B cell (primary cell): ENCODE data around the gene KLHL18.

Experiments used
- EZH2 ChIP-seq: IDR thresholded peaks from 2 replicates; pipeline ENCODE4 v1.6.1; 2012; ENCODE audit warnings: borderline replicate concordance, low read depth, mild to moderate bottlenecking, moderate library complexity, low read length; ENCODE audit not compliant: insufficient read depth, poor library complexity, severe bottlenecking
- TF ChIP-seq, protein P1 (sequence below): fragments of 200-600 bp; IDR thresholded peaks from one replicate; pipeline ENCODE4 v1.8.0; 2022; ENCODE audit warnings: antibody characterized with exemption, mild to moderate bottlenecking

DNA sequence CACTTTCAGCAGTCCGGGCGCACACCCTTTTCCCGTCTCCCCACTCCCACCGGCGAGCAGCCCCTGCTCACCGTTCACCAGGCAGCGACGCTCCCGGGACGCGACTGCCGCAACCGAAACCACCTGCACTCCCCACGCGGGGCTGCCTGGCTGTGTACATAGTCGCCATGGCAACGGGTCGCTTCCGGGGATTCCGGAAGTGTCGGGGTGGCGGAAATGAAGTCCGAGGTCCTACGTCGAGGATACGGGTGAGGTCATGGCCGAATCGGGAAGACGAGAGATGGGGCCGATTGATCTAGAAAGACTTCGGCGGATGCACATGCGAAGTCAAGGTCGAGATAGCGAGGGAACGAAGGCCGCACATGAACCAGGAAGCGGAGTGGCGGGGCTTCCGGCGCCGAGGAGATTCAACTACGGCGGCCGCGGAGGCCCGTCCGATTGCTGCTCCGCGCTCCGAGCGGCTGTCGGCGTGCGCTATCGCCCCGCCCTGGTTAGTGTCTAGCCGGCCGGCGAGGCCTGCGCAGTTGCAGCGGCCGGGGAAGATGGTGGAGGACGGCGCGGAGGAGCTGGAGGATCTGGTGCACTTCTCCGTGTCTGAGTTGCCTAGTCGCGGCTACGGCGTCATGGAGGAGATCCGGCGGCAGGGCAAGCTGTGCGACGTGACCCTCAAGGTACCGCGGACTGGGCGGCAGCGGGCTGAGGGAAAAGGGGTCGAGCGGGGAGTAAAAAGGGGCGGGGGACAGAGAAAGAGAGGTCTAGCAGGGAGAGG is at the start of gene KLHL18, which contains the start of gene KIF9:
- TF ChIP-seq, protein P1, sequence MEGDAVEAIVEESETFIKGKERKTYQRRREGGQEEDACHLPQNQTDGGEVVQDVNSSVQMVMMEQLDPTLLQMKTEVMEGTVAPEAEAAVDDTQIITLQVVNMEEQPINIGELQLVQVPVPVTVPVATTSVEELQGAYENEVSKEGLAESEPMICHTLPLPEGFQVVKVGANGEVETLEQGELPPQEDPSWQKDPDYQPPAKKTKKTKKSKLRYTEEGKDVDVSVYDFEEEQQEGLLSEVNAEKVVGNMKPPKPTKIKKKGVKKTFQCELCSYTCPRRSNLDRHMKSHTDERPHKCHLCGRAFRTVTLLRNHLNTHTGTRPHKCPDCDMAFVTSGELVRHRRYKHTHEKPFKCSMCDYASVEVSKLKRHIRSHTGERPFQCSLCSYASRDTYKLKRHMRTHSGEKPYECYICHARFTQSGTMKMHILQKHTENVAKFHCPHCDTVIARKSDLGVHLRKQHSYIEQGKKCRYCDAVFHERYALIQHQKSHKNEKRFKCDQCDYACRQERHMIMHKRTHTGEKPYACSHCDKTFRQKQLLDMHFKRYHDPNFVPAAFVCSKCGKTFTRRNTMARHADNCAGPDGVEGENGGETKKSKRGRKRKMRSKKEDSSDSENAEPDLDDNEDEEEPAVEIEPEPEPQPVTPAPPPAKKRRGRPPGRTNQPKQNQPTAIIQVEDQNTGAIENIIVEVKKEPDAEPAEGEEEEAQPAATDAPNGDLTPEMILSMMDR, result no peak
- TF ChIP-seq EZH2, result no peak
